22Rv1 (cell line): ENCODE data around the gene FOCAD.

Experiments
- CTCF ChIP-seq: fragments of 450-650 bp; IDR thresholded peaks from 2 replicates; pipeline ENCODE4 v1.5.1; 2017; ENCODE audit warnings: mild to moderate bottlenecking
- ZFX ChIP-seq: fragments of 450-650 bp; IDR thresholded peaks from 2 replicates; pipeline ENCODE4 v1.6.1; 2017; ENCODE audit warnings: antibody characterized with exemption, borderline replicate concordance

- TF ChIP-seq CTCF: no peak
- no peak for TF ChIP-seq ZFX
Observed at GRCh38 chr9:20694248-20694647, 10.2 kb downstream of the FOCAD start.
